NCI-H2107 treated with DMSO at 0.1 percent for 48 hours (cell line): ENCODE data around the gene MKRN2OS.
A peak's percentile ranks its signal among the peaks of the same experiment; 100 is the strongest.

Experiments used
- DNase-seq: peaks from one replicate; lab custom pipeline; 2025; ENCODE audit not compliant: unreplicated experiment; lab: John Stamatoyannopoulos, UW

MKRN2OS gene

GRCh38 chr3:12516873-12517272 lies 28.4 kb downstream of the MKRN2OS start:
- DNase-seq, result no peak

DNA sequence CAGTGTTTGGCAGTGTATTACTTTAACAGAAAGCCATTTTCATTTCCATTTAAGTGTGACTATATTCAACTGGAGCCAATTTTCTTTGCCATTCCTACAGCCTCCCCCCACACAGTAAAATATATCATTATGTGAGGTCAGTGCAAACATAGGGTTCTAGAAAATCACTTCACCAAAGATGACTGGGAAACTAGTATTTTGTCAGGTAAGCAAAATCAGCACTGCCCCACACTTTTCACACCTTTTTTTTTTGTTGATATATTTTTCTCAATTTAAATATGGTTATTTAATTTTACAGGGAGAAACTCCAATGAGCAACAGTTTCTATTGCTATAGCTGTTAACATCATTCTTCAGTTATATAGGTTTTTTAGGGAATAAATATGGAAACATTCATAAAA lies 29.7 kb downstream of the MKRN2OS start:
- no peak for DNase-seq

GRCh38 chr3:12513694-12514446 lies 31.4 kb downstream of the MKRN2OS start:
- no peak for DNase-seq

GRCh38 chr3:12512534-12513118 lies 32.7 kb downstream of the MKRN2OS start:
- no peak for DNase-seq

DNA sequence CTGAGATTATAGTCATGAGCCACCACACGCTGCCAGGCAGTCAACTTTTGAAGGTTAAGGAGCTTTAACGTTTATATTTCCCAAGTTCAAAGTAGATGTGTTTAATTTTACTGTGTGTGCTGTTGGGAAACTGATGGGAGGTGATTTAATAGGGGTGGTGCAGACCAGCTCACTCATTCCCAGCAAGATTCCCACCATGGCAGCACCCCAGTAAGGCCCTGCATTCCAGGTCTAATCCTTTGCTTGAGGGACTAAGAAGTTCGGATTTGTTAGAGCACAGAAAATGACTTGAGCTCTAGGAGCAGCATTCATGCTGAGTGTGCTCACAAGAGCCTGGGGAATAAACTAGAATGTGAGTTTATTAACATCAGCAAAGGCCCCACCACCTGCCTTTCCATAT lies 35.8 kb downstream of the MKRN2OS start:
- DNase-seq, result no peak

DNA sequence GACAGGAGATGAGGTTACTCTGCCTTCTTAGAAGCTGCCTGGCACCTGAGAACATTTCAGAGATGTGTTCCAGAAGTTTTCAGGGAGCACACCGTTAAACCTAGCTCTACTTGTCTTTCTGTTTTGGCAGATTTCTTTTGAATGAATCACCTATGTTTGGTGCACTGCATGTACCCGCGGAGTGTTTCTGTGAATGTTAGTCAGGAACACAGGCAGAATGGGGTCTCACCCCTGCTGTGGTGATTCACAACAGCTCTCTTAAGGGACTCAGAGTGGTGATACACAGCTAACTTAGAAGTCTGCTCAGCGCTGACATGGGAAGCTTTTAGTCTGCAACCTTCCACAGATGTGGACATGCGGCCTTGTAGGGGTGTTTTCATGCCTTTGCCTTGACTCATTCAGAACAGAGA lies 37.0 kb downstream of the MKRN2OS start:
- peak; percentile 13 for DNase-seq

DNA sequence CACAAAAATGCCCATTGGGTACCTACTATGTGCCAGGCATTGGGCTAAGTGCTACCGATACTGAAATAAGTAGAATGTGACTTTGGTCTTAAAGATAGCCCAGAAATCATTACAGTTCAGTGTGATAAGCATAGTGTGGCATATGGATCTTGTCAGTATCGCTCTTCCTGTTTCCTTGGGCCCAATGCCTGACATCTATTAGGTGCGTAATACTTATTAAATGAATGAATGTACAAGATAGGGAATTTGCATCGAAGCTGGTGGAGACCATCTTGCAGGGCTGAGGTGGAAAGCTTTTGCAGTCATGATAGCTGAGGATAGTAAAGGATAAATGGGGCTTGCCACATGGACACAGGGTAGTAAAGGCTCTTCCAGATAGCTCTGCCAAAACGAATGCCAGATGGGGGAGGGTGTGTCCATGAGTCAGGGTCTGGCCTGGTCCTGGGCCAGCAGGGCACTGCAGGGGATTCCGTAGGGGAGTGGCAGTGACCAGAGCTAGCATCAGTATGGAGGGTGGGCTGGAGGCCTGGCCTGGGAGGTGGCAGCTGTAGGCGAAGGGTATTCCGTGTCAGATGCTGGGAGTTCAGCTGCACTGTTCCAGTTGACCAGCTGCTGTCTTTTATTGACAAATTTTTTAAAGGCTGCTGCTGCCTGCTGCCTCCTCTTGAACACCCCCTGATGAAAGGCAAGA lies 37.6 kb downstream of the MKRN2OS start:
- DNase-seq, result no peak

DNA sequence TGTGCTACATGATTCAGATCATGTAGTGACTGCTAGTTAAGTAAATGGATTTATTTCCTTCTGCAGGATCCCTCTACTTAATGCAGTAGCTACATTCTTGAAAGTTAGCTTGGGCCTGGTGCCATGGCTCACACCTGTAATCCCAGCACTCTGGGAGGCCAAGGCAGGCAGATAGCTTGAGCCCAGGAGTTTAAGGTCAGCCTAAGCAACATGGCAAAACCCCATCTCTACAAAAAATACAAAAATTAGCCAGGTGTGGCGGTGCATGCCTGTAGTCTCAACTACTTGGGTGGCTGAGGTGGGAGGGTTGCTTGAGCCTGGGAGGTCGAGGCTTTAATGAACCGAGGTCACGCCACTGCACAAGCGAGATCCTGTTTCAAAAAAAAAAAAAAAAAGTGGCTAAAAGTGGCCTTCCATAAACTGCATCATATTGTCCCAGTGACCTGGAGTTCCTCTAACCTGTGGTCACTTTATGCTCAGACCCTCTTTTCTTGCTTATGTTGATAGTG lies 39.0 kb downstream of the MKRN2OS start:
- DNase-seq, result no peak

DNA sequence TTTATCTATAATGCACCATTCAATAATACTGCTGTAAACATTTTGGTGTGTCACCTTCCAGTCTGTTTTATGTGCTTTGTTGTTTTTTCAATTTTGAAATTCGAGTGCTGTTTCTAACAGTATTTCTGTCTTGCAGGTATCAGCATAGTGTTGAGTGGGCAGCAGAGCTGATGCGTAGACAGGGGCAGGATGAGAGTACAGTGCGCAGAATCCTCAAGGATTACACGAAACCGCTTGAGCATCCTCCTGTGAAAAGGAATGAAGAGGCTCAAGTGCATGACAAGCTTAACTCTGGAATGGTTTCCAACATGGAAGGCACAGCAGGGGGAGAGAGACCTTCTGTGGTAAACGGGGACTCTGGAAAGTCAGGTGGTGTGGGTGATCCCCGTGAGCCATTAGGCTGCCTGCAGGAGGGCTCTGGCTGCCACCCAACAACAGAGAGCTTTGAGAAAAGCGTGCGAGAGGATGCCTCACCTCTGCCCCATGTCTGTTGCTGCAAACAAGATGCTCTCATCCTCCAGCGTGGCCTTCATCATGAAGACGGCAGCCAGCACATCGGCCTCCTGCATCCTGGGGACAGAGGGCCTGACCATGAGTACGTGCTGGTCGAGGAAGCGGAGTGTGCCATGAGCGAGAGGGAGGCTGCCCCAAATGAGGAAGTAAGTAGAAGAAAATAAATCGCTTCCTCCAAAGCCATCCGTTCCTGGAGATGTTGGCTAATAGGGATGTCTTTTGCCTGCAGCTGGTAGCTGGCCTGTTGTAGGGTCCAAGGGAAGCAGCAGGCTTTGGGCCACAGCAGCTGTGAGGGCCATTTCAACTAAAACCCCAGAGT lies 42.0 kb downstream of the MKRN2OS start:
- no peak for DNase-seq

GRCh38 chr3:12501360-12502020 lies 43.8 kb downstream of the MKRN2OS start:
- no peak for DNase-seq

- DNase-seq, result no peak
Observed at GRCh38 chr3:12499474-12499873, 45.8 kb downstream of the MKRN2OS start.

GRCh38 chr3:12496453-12496761 lies 48.9 kb downstream of the MKRN2OS start:
- DNase-seq, result no peak

DNA sequence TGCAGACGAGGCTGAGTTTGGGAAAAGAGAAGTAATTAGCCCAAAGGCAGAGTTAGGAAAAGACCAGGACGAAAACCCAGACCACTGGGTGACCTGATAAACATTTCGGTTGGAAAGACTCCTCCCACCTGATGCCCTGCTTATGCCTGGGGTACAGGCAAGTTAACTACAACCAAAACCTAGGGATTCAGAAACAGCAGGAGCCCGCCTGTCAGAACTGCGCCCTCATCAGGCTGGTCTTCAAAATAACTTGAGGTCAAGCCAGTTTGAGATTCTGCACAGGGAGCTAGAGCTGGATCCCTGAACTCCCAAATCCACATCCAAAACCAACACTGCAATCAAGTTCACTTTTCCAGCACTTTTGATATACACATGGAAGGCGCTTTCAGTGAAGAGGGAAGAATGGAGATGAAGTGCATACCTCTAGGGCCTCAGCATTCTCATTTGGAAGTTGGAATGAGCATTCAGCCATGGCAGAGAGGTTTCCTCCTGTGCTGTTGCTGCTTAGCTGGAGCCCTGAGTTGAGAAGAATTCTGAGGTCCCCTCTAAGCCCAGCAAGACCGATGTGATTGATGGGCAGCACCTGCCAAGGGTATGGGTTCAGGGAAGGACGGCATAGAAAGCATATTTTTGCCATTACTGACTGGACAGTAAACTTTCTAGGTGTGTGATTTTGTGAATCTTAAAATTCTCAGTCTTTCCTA lies 49.4 kb downstream of the MKRN2OS start:
- DNase-seq, result no peak

DNA sequence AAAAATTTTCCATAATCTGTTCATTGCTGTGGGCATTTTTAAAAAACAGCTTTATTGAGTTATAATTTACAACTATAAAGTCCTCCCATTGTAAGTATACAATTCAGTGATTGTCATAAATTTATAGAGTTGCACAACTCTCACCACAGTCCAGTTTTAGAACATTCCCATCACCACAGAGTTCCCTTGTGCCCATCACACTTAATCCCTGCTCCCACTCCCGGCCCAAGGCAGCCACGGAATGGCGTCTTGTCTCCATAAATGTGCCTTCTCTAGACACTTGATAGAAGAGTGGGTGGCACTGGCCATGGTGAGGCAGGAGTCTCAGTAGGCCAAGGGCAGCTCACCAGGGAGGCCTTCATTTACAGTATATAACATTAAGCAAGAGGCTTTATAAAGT lies 54.8 kb downstream of the MKRN2OS start:
- no peak for DNase-seq

- no peak for DNase-seq
Observed at GRCh38 chr3:12489832-12490231, 55.5 kb downstream of the MKRN2OS start.
